HFF-Myc (cell line): ENCODE data around the gene TMC8.
A peak's percentile ranks its signal among the peaks of the same experiment; 100 is the strongest.

Experiments
- DNase-seq: peaks from one replicate; pipeline ENCODE4 v3.0.0-alpha.2; 2011; ENCODE audit warnings: low read depth; ENCODE audit errors: extremely low read depth
- H3K4me3 ChIP-seq: replicated peaks from 2 replicates; pipeline ENCODE4 v1.5.1; 2011; ENCODE audit warnings: low read depth, mild to moderate bottlenecking, control low read depth, low read length
- CTCF ChIP-seq: IDR thresholded peaks from 2 replicates; pipeline ENCODE4 v1.5.1; 2012; ENCODE audit warnings: mild to moderate bottlenecking, low read depth, low read length, control low read depth; ENCODE audit errors: missing control alignments

Gene TMC8

GRCh38 chr17:78132084-78132676, 1.6 kb downstream of the TMC8 start:
- TF ChIP-seq CTCF = no peak
- no peak overlapping the region for H3K4me3 ChIP-seq
- DNase-seq = no peak

- H3K4me3 ChIP-seq = no peak overlapping the region
- no peak for TF ChIP-seq CTCF
Observed at GRCh38 chr17:78132767-78133178, 2.2 kb downstream of the TMC8 start.

GRCh38 chr17:78133179-78133951, 2.8 kb downstream of the TMC8 start:
- no peak for DNase-seq
- H3K4me3 ChIP-seq = no peak overlapping the region
- TF ChIP-seq CTCF = no peak

More at GRCh38 chr17:78132767-78133178, 2.2 kb downstream of the TMC8 start:
- DNase-seq = no peak

- peak; percentile 54 for TF ChIP-seq CTCF
- H3K4me3 ChIP-seq = no peak overlapping the region
- DNase-seq = no peak
Observed at GRCh38 chr17:78133971-78134898, 3.7 kb downstream of the TMC8 start.

GRCh38 chr17:78134899-78135385, 4.4 kb downstream of the TMC8 start:
- TF ChIP-seq CTCF = no peak
- no peak overlapping the region for H3K4me3 ChIP-seq
- no peak for DNase-seq

- DNase-seq = no peak
- TF ChIP-seq CTCF = no peak
- H3K4me3 ChIP-seq = no peak overlapping the region
Observed at GRCh38 chr17:78135858-78136500, 5.4 kb downstream of the TMC8 start.
